Gastroesophageal sphincter (tissue), 4 donors: ENCODE measurements around the gene AGAP2. TPM values are rescaled to one million over a fixed set of nuclear protein-coding genes. Genes with fewer than 3 reads are reported as not detected.
"Not testable (repeated sequence)": the region's sequence is repeated elsewhere in the genome, so short reads cannot be mapped to it uniquely, and the experiment has no call there.

ENCODE experiments used
- ATAC-seq: fragments of 150-250 bp; one replicate; pipeline ENCODE4 v1.9.1; 2016; ENCODE audit warnings: mild to moderate bottlenecking, moderate library complexity
- H3K27ac ChIP-seq, 4 donors: fragments of 200-600 bp; sonication (generic) in 3 of 4; 1 replicate in 3 of 4; 2 replicates in 1 of 4; pipeline ENCODE4 v1.5.1; 2016 to 2019
- H3K27me3 ChIP-seq: fragments of 200-600 bp; sonication (generic); one replicate; pipeline ENCODE4 v1.5.1; 2019
- H3K36me3 ChIP-seq, 2 donors: fragments of 200-600 bp; sonication (generic); one replicate each; pipeline ENCODE4 v1.5.1; 2019; ENCODE audit warnings: control low read depth in 1 of 2
- H3K4me1 ChIP-seq, 3 donors: fragments of 200-600 bp; sonication (generic); 1 replicate in 2 of 3; 2 replicates in 1 of 3; pipeline ENCODE4 v1.5.1; 2016 to 2019; ENCODE audit warnings: control low read depth in 2 of 3
- H3K4me3 ChIP-seq, 2 donors: fragments of 200-600 bp; sonication (generic); one replicate each; pipeline ENCODE4 v1.5.1; 2019; ENCODE audit warnings: mild to moderate bottlenecking in 1 of 2, moderate library complexity in 1 of 2
- H3K9me3 ChIP-seq, 3 donors: fragments of 200-600 bp; sonication (generic); one replicate each; pipeline ENCODE4 v1.5.1; 2017 to 2019; ENCODE audit warnings: control low read depth in 2 of 3
- EP300 ChIP-seq: sonication (generic); formaldehyde crosslinking; IDR thresholded peaks from one replicate; pipeline ENCODE4 v1.6.1; 2017; ENCODE audit warnings: antibody characterized with exemption, mild to moderate bottlenecking
- POLR2A ChIP-seq, 2 donors: fragments of 450-650 bp; IDR thresholded peaks; one replicate each; pipeline ENCODE4 v1.6.1; 2017; ENCODE audit warnings: antibody characterized with exemption in 2 of 2, mild to moderate bottlenecking in 2 of 2, moderate library complexity in 1 of 2
- POLR2AphosphoS5 ChIP-seq: sonication (generic); formaldehyde crosslinking; IDR thresholded peaks from one replicate; pipeline ENCODE4 v1.6.1; 2017; ENCODE audit warnings: antibody characterized with exemption
- WGBS, 2 donors: methylation state at CpG; one replicate each; pipeline ENCODE4 v1.1.5; 2018; ENCODE audit warnings: low coverage in 1 of 2; 5-methylcytosine and 5-hydroxymethylcytosine counted together
- total RNA-seq, 4 donors: library from RNA; depleted of rRNA; stranded (reverse); fragments of >200 nt; gene quantifications; one replicate each; pipeline ENCODE4 v1.1.0, GENCODE V29; 2016
- TF ChIP-seq, protein P1 (sequence below), 4 experiments: fragments of 200-600 bp in 2 of 4; fragments of 450-650 bp in 2 of 4; sonication (generic) in 1 of 4; IDR thresholded peaks; one replicate each; pipeline ENCODE4 v1.5.1; 2017 to 2019; ENCODE audit warnings: antibody characterized with exemption in 4 of 4, mild to moderate bottlenecking in 2 of 4, moderate library complexity in 2 of 4

AGAP2 gene
- total RNA-seq, 4 donors from 2014 or later, result 1.6 to 4.2 (median 3.3) TPM

DNA sequence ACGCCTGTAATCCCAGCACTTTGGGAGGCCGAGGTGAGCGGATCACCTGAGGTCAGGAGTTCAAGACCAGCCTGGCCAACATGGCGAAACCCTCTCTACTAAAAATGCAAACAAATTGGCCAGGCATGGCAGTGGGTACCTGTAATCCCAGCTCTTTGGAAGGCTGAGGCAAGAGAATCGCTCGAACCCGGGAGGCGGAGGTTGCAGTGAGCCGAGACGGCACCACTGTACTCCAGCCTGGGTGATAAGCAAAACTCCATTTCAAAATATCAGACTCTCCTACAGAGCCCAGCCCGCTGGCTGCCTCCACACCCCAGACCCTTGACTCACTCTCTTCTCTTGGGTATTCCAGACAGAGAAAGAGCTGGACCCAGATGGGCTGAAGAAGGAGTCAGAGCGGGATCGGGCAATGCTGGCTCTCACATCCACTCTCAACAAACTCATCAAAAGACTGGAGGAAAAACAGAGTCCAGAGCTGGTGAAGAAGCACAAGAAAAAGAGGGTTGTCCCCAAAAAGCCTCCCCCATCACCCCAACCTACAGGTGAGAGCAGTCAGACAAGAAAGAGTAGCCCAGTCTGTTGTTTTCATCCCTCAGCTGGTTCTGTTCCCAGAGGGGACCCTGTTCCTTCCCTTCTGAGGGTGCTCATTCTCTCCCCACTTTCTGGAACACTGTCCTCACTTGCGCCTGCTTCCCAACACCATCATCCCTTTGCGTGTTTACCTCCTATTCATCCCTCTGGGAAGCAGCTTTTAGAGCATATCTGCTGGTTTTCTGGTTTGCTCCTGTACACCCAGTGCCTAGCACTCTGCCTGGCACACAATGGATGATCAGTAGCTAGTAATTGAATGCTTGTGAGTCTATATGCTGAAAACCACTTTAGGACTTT is 19.7 kb downstream of the AGAP2 start:
- WGBS, 2 donors, result 91 to 94% methylated on average over 6 to 8 of the region's 15 CpGs
- Histone ChIP-seq H3K4me1 (no peaks in the 10 kb centered on the region), H3K27ac (no peak overlapping the region), H3K4me3 (no peak overlapping the region), H3K27me3 (no peaks in the 10 kb centered on the region), H3K36me3 (peaks cover 0 to 83% of the 10 kb centered on the region in 2 donors), H3K9me3 (no peaks in the 10 kb centered on the region)
- TF ChIP-seq, protein P1, sequence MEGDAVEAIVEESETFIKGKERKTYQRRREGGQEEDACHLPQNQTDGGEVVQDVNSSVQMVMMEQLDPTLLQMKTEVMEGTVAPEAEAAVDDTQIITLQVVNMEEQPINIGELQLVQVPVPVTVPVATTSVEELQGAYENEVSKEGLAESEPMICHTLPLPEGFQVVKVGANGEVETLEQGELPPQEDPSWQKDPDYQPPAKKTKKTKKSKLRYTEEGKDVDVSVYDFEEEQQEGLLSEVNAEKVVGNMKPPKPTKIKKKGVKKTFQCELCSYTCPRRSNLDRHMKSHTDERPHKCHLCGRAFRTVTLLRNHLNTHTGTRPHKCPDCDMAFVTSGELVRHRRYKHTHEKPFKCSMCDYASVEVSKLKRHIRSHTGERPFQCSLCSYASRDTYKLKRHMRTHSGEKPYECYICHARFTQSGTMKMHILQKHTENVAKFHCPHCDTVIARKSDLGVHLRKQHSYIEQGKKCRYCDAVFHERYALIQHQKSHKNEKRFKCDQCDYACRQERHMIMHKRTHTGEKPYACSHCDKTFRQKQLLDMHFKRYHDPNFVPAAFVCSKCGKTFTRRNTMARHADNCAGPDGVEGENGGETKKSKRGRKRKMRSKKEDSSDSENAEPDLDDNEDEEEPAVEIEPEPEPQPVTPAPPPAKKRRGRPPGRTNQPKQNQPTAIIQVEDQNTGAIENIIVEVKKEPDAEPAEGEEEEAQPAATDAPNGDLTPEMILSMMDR (IDR thresholded peaks at IDR 0.05), result no peak
- no peak for TF ChIP-seq POLR2AphosphoS5
- no peak for TF ChIP-seq POLR2A (IDR thresholded peaks at IDR 0.05)
- no peak for TF ChIP-seq EP300
- no peak for ATAC-seq

DNA sequence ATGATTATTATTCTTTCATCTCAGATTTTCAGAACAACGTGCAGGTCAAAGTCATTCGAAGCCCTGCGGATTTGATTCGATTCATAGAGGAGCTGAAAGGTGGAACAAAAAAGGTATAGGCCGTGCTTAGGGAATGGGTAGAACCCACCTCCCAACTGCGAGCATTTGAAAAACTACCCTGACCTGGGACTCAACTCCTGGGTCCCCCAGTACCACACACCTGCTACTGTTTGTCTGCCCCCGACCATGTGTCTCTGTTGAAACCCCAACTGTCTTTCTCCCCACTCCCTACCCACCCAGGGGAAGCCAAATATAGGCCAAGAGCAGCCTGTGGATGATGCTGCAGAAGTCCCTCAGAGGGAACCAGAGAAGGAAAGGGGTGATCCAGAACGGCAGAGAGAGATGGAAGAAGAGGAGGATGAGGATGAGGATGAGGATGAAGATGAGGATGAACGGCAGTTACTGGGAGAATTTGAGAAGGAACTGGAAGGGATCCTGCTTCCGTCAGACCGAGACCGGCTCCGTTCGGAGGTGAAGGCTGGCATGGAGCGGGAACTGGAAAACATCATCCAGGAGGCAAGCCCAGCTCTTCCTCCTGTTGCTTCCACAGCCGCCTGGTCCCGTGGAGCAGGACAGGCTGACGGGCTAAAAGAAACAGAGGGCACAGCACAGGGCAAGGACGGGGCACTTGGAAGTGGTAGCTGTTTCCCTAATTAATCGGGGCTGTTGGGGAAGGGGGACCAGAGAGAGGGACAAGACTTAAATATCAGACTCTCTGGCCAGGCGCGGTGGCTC is 20.5 kb downstream of the AGAP2 start:
- Histone ChIP-seq H3K9me3 (no peaks in the 10 kb centered on the region), H3K4me1 (no peaks in the 10 kb centered on the region), H3K36me3 (peaks cover 0 to 92% of the 10 kb centered on the region in 2 donors), H3K4me3 (no peak overlapping the region), H3K27ac (no peak overlapping the region), H3K27me3 (no peaks in the 10 kb centered on the region)
- ATAC-seq, result no peak
- WGBS, 2 donors, result 92 to 93% methylated on average over 3 to 14 of the region's 22 CpGs
- TF ChIP-seq, protein P1 (IDR thresholded peaks at IDR 0.05), result no peak
- TF ChIP-seq POLR2AphosphoS5, result no peak
- TF ChIP-seq POLR2A (IDR thresholded peaks at IDR 0.05), result no peak
- TF ChIP-seq EP300, result no peak

DNA sequence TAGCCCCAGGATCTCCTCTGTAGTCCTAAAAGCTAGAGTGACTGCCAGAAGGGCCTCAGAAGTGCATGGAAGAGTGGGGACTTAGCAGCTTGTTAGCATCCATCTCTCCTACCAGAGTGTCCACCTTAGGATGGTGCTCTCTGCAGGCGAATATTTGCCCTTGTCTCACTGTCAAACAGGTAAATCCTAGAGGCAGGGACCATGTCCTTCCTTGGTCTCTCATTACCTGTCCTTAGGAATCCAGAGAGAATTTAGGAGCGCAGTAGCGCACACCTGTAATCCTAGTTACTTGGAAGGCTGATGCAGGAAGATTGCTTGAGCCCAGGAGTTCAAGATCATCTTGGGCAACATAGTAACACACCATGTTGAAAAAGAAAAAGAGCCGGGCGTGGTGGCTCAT is 21.4 kb downstream of the AGAP2 start:
- WGBS, 2 donors, result 96 to 100% methylated on average over 2 to 4 of the region's 5 CpGs
- H3K4me3 ChIP-seq, result no peak overlapping the region
- ATAC-seq, result no peak
- no peaks in the 10 kb centered on the region for H3K4me1 ChIP-seq
- TF ChIP-seq POLR2A (IDR thresholded peaks at IDR 0.05) (no peak), EP300 (no peak)
- peaks cover 0 to 100% of the 10 kb centered on the region in 2 donors for H3K36me3 ChIP-seq
- no peaks in the 10 kb centered on the region for H3K9me3 ChIP-seq
- no peaks in the 10 kb centered on the region for H3K27me3 ChIP-seq
- no peak overlapping the region for H3K27ac ChIP-seq

DNA sequence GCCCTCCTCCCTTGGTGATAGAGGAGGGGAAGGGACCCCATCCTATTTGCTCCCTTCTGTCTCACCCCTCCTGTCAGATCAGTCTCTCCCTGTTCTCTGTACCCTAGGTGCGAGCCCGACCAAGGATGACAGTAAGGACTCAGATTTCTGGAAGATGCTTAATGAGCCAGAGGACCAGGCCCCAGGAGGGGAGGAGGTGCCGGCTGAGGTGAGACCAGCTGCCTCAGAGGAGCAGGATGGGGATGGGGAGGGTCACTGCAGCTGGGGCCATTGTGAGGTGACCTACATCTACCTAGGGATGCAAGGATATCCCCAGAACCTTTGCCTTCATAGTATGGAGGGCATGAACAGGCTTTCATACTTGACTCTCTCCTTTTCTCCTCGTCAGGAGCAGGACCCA is 22.2 kb downstream of the AGAP2 start:
- peaks cover 0 to 97% of the 10 kb centered on the region in 2 donors for H3K36me3 ChIP-seq
- H3K27me3 ChIP-seq, result no peaks in the 10 kb centered on the region
- H3K4me1 ChIP-seq, result no peaks in the 10 kb centered on the region
- ATAC-seq, result no peak
- no peak overlapping the region for H3K4me3 ChIP-seq
- WGBS, 2 donors, result 100% methylated on average over 3 of the region's 4 CpGs; no CpG with 5 or more reads in 1 of the 2 donors
- H3K9me3 ChIP-seq, result no peaks in the 10 kb centered on the region
- TF ChIP-seq EP300 (no peak), POLR2A (IDR thresholded peaks at IDR 0.05) (no peak), POLR2AphosphoS5 (no peak)
- TF ChIP-seq, protein P1 (IDR thresholded peaks at IDR 0.05), result no peak
- H3K27ac ChIP-seq, result no peak overlapping the region

DNA sequence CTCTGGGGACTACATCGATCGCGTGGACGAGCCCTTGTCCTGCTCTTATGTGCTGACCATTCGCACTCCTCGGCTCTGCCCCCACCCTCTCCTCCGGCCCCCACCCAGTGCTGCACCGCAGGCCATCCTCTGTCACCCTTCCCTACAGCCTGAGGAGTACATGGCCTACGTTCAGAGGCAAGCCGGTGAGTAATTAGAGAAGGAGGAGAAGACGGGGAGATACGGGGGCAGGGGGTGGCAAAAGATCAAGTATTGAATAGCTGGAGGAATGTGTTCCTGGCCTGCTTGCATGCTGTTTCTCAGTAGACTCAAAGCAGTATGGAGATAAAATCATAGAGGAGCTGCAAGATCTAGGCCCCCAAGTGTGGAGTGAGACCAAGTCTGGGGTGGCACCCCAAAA is 22.8 kb downstream of the AGAP2 start:
- ATAC-seq, result no peak
- Histone ChIP-seq H3K27me3 (no peaks in the 10 kb centered on the region), H3K27ac (no peak overlapping the region), H3K36me3 (peaks cover 0 to 92% of the 10 kb centered on the region in 2 donors), H3K4me1 (no peaks in the 10 kb centered on the region), H3K4me3 (no peak overlapping the region), H3K9me3 (no peaks in the 10 kb centered on the region)
- WGBS, 2 donors, result 92% methylated on average over 2 to 5 of the region's 12 CpGs
- TF ChIP-seq POLR2AphosphoS5, result no peak
- TF ChIP-seq, protein P1 (IDR thresholded peaks at IDR 0.05), result no peak

DNA sequence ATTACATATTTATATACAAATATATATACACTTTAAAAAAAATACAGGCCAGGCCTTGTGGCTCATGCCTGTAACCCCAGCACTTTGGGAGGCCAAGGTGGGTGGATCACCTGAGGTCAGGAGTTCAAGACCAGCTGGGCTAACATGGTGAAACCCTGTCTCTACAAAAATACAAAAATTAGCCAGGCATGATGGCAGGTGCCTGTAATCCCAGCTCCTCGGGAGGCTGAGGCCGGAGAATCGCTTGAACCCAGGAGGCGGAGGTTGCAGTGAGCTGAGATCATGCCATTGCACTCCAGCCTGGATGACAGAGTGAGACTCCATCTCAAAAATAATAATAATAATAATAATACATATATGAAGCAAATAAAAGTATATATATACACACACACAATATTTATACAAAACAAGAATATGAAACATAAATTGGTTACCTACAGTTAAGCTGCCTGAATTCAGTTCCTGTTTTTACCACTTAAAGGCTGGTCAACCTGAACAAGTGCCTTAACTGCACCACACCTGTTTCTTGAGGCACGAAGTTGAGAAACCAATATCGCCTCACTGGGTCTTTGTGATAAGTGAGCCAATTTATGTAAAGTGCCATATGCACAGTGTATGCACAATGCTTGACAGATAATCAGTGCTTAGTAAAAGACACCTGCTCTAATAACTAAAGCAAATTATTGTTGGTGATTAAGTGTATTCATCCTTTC is 23.4 kb downstream of the AGAP2 start:
- H3K27me3 ChIP-seq, H3K27ac ChIP-seq, H3K9me3 ChIP-seq, ATAC-seq, H3K4me1 ChIP-seq, H3K4me3 ChIP-seq: not testable (repeated sequence)
- WGBS, 2 donors, result 80 to 86% methylated on average over 3 to 6 of the region's 6 CpGs
- H3K36me3 ChIP-seq, result peaks cover 0 to 86% of the 10 kb centered on the region in 2 donors
